T-helper 22 cell (primary cell): Measurements from ENCODE around the gene HECTD4.

ENCODE experiments used
- DNase-seq: peaks from one replicate; pipeline ENCODE4 v3.0.0-alpha.2; 2020; ENCODE audit warnings: low read depth

HECTD4 gene

DNA sequence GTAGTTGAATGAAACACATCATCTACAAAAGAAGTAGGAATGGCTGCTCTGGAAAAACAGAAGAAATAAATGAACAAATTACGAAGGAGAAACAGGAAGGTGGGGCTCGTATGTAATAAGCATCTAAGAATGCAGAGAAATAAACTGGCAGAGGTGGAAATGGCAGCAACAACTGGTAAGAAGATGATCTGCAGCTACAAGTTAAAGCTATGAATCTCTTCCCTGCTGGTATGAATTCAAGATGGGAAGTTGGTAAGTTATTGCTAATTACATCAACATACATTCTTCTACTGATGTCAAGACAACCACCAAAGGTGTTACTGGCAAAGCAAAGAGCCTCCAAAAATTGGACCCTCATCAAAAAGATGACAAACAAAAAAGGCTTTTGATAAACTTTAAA, 59.8 kb downstream of the HECTD4 start:
- DNase-seq = no peak

DNA sequence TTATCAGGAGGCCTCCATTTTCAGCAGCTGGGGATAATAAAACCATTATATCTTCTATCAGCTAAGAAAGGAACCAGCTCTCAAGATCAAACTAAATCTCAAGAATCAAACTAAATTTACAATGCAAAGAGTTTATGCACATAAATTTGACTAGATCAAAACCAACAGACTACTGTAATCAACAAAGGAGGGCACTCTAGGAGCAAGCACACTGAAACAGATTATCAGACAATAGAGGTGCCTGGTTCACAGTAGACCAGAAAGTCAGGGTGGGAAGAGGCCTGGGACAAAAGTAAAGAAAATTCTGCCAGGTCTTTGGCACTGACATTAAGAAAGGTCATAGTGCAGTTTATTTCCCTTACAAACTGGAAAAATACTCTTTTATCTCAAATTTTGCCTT, 61.0 kb downstream of the HECTD4 start:
- no peak for DNase-seq

DNA sequence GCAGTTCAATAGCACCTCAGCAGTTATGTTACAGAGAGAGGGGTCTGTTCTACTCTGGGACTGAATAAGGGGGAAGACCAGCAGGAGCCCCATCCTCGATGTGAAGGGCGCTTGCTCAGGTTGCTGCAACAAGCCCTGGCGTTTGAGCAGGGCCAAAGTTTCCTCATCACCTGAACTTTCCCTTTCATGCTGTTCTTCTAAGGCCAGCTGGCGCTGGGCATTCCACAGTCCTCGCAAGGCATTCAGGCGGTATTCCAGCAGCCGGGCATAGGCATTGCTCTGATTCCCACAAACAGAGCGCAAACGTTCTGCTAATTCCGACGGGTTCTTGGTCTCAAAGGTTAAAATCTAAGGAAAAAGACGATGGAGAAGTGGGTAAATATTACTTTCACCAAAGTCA, 62.8 kb downstream of the HECTD4 start:
- no peak for DNase-seq

DNA sequence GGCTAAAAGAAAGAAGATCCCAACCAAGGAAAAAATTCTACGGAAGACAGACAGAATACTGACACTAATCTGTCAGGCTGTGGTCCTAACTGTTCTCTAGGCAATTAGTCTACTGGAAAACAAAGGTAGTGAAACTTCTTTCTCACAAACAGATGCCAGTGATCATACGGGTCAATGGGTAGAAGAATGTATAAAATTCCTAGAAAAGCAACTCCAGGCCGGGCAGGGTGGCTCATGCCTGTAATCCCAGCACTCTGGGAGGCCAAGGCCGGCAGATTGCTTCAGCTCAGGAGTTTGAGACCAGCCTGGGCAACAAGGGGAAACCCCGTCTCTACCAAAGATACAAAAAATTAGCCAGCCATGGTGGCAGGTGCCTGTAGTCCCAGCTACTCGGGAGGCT, 64.8 kb downstream of the HECTD4 start:
- no peak for DNase-seq

GRCh38 chr12:112314981-112315380, 67.2 kb downstream of the HECTD4 start:
- DNase-seq = no peak

GRCh38 chr12:112309797-112310196, 72.4 kb downstream of the HECTD4 start:
- no peak for DNase-seq

GRCh38 chr12:112308652-112309051, 73.6 kb downstream of the HECTD4 start:
- DNase-seq = no peak

DNA sequence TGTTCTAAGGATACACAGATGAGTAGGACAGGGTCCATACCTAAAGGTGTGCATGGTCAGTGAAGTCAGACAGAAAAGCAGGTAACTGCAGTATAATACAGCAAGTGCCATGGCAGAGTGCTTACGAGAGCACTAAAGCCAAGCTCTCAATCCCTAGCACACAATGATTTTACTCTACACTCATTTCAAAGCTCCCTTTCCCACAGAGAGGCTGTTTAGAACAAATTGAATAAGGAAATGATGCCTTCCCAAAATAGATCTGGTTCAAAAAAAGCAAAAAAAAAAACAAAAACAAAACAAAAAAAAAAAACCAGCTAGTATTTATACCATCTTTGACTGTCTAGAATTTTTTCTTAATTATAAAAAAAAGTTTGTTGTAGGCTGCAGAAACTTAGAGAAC, 74.1 kb downstream of the HECTD4 start:
- no peak for DNase-seq

- DNase-seq = no peak
These were observed 74.8 kb downstream of the HECTD4 start for GRCh38 chr12:112307317-112308011.

GRCh38 chr12:112305951-112306350, 76.3 kb downstream of the HECTD4 start:
- no peak for DNase-seq

DNA sequence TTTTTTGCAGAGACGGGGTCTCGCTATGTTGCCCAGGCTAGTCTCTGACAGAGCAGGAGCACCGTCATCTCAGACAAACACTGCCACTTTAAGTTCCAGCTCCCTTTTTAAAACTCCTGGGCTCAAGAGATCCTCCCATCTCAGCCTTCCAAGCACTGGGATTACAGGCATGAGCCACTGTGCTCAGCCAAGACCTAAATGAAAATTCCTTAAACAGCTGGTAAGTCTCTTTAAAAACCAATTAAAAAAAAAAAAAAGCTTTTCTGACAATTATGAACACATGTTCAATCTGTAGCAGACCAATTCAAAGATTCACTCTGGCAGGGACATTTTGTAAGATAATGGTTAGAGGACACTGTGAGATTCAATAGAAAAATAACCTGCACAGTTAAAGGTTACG, 77.8 kb downstream of the HECTD4 start:
- DNase-seq = no peak

DNA sequence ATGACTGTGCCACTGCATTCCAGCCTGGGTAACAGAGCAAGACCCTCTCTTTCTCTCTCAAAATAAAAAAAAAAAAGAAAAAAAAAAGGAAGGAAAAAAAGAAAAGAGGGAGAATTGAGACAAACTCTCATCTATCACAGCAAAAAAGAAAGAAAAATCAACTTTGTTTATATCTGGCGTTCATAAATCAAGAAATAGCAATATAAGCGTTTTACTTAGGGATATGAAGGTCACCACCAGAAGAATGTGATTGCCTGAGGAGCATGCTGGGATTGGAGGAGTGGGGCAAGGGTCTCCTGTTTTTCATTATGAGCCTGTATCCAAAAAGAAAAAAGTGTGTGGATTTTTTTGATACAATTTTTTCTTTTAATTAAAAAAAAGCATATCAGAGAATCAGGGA, 78.4 kb downstream of the HECTD4 start:
- DNase-seq = no peak

DNA sequence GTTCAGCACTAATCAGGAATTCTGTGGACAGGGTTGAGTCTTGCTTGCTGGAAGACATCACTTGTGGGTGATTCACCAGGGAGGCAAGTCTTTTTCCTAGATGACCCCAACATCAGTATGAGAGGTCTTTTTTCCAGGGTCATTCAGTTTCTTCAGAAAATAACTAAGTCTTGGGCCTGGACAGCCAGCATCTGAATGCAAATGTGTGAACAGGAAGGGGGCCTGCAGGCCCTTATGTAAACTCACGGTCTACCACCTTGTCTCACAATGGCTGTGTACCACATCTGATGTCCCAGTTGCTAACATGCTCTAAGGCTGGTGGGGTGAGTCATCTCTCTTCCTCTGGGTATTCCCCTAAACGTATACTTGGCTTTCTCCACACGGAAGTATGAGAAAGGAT, 79.2 kb downstream of the HECTD4 start:
- DNase-seq = peak; percentile 11

DNA sequence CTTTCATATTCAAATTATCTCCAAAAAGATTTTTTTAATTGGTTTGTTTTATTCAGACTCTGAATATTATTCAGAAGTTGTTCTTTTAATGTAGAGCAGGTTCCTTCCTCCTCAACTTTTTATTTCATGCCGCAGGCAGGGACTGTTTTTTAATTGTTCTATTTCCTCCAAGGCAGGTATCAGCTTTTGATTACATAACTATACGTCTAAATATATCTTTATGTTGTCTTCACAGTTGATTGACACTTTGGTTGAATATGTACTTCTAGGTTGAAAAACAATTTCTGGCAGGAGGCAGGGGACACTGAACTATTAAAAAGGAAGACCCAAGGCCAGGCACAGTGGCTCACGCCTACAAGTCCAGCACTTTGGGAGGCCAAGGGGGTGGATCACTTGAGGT, 82.5 kb downstream of the HECTD4 start:
- DNase-seq = no peak

GRCh38 chr12:112297188-112297587, 85.0 kb downstream of the HECTD4 start:
- DNase-seq = no peak

DNA sequence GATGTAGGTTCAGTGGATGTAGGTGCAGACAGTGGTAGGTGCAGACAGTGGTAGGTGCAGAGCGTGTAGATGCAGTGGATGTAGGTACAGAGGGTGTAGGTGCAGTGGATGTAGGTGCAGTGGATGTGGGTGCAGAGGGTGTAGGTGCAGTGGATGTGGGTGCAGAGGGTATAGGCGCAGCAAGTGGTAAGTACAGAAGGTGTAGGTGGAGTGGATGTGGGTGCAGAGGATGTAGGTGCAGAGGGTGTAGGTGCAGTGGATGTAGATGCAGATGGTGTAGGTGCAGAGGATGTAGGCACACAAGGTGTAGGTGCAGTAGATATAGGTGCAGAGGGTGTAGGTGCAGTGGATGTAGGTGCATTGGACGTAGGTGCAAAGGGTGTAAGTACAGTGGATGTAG, 86.0 kb downstream of the HECTD4 start:
- DNase-seq = no peak

DNA sequence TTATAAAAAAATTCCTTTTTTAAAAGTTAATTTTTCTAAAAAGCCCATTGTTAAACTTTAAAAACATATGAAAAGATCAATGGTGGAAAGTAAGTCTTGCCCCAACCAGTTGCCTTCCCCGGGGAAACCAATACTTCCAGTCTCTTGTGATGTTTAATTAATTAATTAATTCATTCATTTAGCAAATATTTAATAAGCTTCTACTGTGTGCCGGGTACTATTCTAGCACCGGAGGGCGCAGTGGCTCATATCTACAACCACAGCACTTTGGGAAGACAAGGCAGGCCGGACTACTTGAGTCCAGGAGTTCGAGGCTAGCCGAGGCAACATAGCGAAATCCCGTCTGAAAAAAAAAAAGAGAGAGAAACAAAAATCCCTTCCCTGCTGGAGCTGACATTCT, 87.4 kb downstream of the HECTD4 start:
- no peak for DNase-seq

DNA sequence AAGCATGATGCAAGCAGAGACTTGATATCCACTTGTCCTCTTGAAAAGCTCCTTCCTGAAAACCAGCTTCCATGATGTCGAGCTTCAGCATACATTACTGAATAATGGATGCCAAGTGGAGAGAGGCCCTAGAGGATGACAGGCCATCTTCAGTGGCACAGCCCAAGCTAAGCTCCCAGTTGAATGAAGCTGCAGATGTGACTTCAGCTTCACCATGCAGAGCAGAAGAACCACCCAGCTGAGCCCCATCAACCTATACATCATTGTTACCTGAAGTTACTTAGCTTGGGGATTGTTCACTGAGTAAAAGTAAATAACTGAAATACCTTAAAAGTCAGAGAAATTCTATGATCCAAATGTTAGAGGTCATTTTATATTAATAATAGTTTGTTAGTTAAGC, 93.6 kb downstream of the HECTD4 start:
- DNase-seq = no peak

DNA sequence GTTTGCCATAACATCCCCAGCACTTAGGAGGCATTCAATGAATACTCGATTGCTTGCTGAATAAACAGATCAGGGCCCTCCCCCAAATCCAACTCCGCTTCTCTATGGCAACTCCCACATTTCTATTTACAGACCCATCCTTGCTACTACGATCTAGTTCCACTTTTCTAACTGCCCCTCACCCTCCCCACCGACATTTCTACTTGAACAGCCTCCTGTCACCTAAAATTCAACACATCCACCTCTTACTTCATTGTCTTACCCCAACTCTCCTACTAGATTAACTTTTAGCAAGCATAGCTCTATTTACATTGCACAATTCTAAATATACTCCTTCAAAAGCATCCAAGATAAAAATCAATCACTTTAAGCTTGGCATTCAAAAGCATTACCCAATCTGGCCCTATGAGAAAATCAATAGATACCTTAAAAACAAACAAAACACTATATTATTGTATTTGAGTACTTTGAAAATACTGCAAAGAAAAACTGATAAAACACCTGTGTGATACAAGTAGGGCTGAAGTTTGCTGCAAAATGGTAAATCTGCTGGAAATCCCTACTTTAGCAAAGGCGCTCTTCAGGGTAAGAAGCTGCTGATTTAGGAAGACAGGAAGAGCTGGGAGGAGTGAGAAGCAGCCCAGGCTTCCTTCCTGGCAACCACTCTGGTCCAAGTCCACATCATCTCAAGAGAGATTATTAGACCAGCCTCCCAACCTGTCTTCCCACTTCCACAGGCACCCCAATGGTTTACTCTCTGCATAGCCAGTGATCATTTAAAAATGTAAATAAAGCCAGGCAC, 96.4 kb downstream of the HECTD4 start:
- DNase-seq = no peak

DNA sequence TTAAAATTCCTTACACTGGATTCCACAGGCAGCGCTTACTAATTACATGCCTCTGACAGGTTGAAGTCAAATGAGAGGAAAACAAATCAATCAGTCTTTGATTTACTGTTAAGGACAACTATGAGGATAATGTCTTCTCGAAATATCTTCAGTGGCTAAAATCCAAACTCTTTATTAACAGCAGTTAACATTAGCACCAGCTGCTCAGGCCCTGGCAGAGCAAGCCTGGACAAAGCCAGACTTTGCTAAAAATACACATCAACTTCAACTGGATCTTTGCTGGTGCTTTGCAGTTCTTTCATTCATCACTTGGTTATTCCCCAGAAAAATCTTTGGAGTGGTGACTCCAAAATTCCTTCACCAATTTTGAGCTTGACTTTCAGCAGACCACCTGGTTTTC, 98.7 kb downstream of the HECTD4 start:
- DNase-seq = no peak

- DNase-seq = no peak
These were observed 99.3 kb downstream of the HECTD4 start for GRCh38 chr12:112282920-112283319.

DNA sequence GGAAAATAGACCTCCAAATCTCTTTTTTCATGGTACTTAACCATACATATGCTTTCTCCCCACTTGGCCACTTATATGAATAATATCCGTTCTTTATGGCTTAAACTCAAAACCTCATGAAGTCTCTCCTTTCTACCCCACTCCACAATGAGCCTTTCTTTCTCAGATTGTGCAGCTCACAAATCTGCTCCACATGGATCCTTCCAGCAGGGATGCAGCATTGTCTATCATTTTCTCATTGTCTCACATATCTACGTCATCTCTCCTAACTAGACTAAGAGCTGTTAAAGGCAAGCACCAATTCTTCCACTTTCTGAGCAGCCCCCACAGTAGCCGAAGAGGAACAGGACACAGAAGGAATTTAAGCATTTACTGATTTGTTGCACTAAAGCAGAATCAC, 106.4 kb downstream of the HECTD4 start:
- no peak for DNase-seq

- no peak for DNase-seq
These were observed 107.0 kb downstream of the HECTD4 start for GRCh38 chr12:112275207-112275606.

GRCh38 chr12:112270673-112271072, 111.6 kb downstream of the HECTD4 start:
- no peak for DNase-seq
